ENCODE data around the gene CACNA2D4. TPM values are rescaled to one million over a fixed set of nuclear protein-coding genes. Genes with fewer than 3 reads are reported as not detected.
A peak's percentile ranks its signal among the peaks of the same experiment; 100 is the strongest.
"Not testable (repeated sequence)": the region's sequence is repeated elsewhere in the genome, so short reads cannot be mapped to it uniquely, and the experiment has no call there.

CACNA2D4 gene
- total RNA-seq, 1 experiment from 2014 or later = 44.0 TPM

GRCh38 chr12:1820191-1820895 lies 98.1 kb downstream of the CACNA2D4 start, which contains the start of gene LRTM2:
Gene LRTM2, plus strand, starts transcription at chr12:1820565. Its CDS starts 7,584 bp downstream, at chr12:1828149.
- DNase-seq (ENCODE audit: low read depth) = no peak

GRCh38 chr12:1819571-1819970 lies 98.9 kb downstream of the CACNA2D4 start:
- no peak for DNase-seq (ENCODE audit: low read depth)

GRCh38 chr12:1819050-1819449 lies 99.4 kb downstream of the CACNA2D4 start:
- DNase-seq (ENCODE audit: low read depth) = no peak

- not testable (repeated sequence) for DNase-seq (ENCODE audit: low read depth)
Measured at GRCh38 chr12:1817928-1818327, 100.5 kb downstream of the CACNA2D4 start.

- no peak for DNase-seq (ENCODE audit: low read depth)
Measured at GRCh38 chr12:1816730-1817348, 101.6 kb downstream of the CACNA2D4 start.

- no peak for DNase-seq (ENCODE audit: low read depth)
Measured at GRCh38 chr12:1815814-1816729, 102.4 kb downstream of the CACNA2D4 start.

GRCh38 chr12:1815108-1815507 lies 103.3 kb downstream of the CACNA2D4 start:
- DNase-seq (ENCODE audit: low read depth) = no peak

GRCh38 chr12:1814266-1814665 lies 104.2 kb downstream of the CACNA2D4 start:
- DNase-seq (ENCODE audit: low read depth) = no peak

- peak; percentile 88 for DNase-seq (ENCODE audit: low read depth)
Measured at GRCh38 chr12:1812650-1813302, 105.7 kb downstream of the CACNA2D4 start.

GRCh38 chr12:1811948-1812291 lies 106.5 kb downstream of the CACNA2D4 start:
- no peak for DNase-seq (ENCODE audit: low read depth)

GRCh38 chr12:1811281-1811947 lies 107.0 kb downstream of the CACNA2D4 start:
- DNase-seq (ENCODE audit: low read depth) = peak; percentile 93

- no peak for DNase-seq (ENCODE audit: low read depth)
Measured at GRCh38 chr12:1810931-1811280, 107.5 kb downstream of the CACNA2D4 start.

- DNase-seq (ENCODE audit: low read depth) = peak; percentile 80
Measured at GRCh38 chr12:1810201-1810930, 108.1 kb downstream of the CACNA2D4 start.

- DNase-seq (ENCODE audit: low read depth) = no peak
Measured at GRCh38 chr12:1809591-1810190, 108.8 kb downstream of the CACNA2D4 start.

GRCh38 chr12:1808798-1809480 lies 109.5 kb downstream of the CACNA2D4 start:
- no peak for DNase-seq (ENCODE audit: low read depth)

- DNase-seq (ENCODE audit: low read depth) = no peak
Measured at GRCh38 chr12:1808036-1808797, 110.2 kb downstream of the CACNA2D4 start.

GRCh38 chr12:1807087-1807860 lies 111.2 kb downstream of the CACNA2D4 start:
- no peak for DNase-seq (ENCODE audit: low read depth)

Data from HT1080 (cell line).